Osteoblast (primary cell): ENCODE results near the gene FNIP1. TPM values are rescaled to one million over a fixed set of nuclear protein-coding genes. Genes with fewer than 3 reads are reported as not detected.

ENCODE experiments used
- DNase-seq: peaks from one replicate; pipeline ENCODE4 v3.0.0; 2011; ENCODE audit warnings: low spot score, mixed read lengths; ENCODE audit not compliant: insufficient read length; ENCODE audit errors: missing footprints
- H2AFZ ChIP-seq: 2 replicates; pipeline ENCODE4 v1.6.0; 2011; ENCODE audit warnings: mild to moderate bottlenecking, low read length
- H3K27ac ChIP-seq: 2 replicates; pipeline ENCODE4 v1.5.1; 2011; ENCODE audit warnings: mild to moderate bottlenecking, low read depth, low read length, moderate library complexity
- H3K27me3 ChIP-seq: 2 replicates; pipeline ENCODE4 v1.6.0; 2012; ENCODE audit warnings: mild to moderate bottlenecking, control low read depth, inconsistent platforms, low read length, moderate library complexity; ENCODE audit not compliant: insufficient read depth
- H3K36me3 ChIP-seq: 2 replicates; pipeline ENCODE4 v1.5.1; 2011; ENCODE audit warnings: mild to moderate bottlenecking, low read length, control low read depth, moderate library complexity; ENCODE audit not compliant: insufficient read depth
- H3K4me1 ChIP-seq: 2 replicates; pipeline ENCODE4 v1.5.1; 2011; ENCODE audit warnings: mild to moderate bottlenecking, low read length, control low read depth, moderate library complexity; ENCODE audit not compliant: insufficient read depth
- H3K4me2 ChIP-seq: 2 replicates; pipeline ENCODE4 v1.6.0; 2011; ENCODE audit warnings: mild to moderate bottlenecking, low read length; ENCODE audit not compliant: insufficient read depth
- H3K4me3 ChIP-seq: fragments of 200-600 bp; sonication (generic); 3 replicates; pipeline ENCODE4 v1.5.1; 2012; ENCODE audit warnings: mild to moderate bottlenecking, low read length, inconsistent platforms; ENCODE audit not compliant: insufficient read depth
- H3K79me2 ChIP-seq: 2 replicates; pipeline ENCODE4 v1.6.0; 2012; ENCODE audit warnings: mild to moderate bottlenecking, low read length, control low read depth, inconsistent platforms; ENCODE audit not compliant: insufficient read depth
- H3K9me3 ChIP-seq: 2 replicates; pipeline ENCODE4 v1.5.1; 2011; ENCODE audit warnings: low read depth, low read length, control low read depth
- H4K20me1 ChIP-seq: 2 replicates; pipeline ENCODE4 v1.6.0; 2012; ENCODE audit warnings: mild to moderate bottlenecking, low read length, control low read depth; ENCODE audit not compliant: insufficient read depth
- total RNA-seq: library from RNA; depleted of rRNA; stranded (reverse); fragments of >200 nt; gene quantifications from 2 replicates; pipeline ENCODE4 v1.2.3, GENCODE V29; 2012
- TF ChIP-seq, protein P1 (sequence below): IDR thresholded peaks from 2 replicates; pipeline ENCODE4 v1.5.1; 2011; ENCODE audit warnings: mild to moderate bottlenecking, low read depth, low read length, moderate library complexity; ENCODE audit errors: extremely low read depth

Gene FNIP1
- total RNA-seq, 1 donor: 116 TPM

DNA sequence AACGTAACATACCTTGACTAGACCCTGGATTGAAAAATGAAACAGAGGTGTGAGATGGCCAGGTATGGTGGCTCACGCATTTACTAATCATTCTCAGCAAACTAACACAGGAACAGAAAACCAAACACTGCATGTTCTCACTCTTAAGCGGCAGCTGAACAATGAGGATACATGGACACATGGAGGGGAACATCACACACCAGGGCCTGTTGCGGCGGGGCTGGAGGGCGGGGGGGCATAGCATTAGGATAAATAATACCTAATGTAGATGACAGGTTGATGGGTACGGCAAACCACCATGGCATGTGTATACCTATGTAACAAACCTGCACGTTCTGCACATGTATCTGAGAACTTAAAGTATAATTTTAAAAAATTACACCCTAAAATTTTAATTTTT lies 177.7 kb downstream of the FNIP1 start:
- Histone ChIP-seq H3K4me3 (no peak overlapping the region), H3K4me2 (no peak overlapping the region), H4K20me1 (peaks cover 3% of the 10 kb centered on the region), H3K4me1 (peaks cover 7% of the 10 kb centered on the region), H3K9me3 (no peaks in the 10 kb centered on the region), H2AFZ (no peak overlapping the region), H3K27ac (no peak overlapping the region), H3K36me3 (no peaks in the 10 kb centered on the region), H3K27me3 (no peaks in the 10 kb centered on the region), H3K79me2 (peaks cover 93% of the 10 kb centered on the region)
- TF ChIP-seq, protein P1, sequence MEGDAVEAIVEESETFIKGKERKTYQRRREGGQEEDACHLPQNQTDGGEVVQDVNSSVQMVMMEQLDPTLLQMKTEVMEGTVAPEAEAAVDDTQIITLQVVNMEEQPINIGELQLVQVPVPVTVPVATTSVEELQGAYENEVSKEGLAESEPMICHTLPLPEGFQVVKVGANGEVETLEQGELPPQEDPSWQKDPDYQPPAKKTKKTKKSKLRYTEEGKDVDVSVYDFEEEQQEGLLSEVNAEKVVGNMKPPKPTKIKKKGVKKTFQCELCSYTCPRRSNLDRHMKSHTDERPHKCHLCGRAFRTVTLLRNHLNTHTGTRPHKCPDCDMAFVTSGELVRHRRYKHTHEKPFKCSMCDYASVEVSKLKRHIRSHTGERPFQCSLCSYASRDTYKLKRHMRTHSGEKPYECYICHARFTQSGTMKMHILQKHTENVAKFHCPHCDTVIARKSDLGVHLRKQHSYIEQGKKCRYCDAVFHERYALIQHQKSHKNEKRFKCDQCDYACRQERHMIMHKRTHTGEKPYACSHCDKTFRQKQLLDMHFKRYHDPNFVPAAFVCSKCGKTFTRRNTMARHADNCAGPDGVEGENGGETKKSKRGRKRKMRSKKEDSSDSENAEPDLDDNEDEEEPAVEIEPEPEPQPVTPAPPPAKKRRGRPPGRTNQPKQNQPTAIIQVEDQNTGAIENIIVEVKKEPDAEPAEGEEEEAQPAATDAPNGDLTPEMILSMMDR: no peak
- no peak for DNase-seq

- Histone ChIP-seq H3K4me1 (peaks cover 7% of the 10 kb centered on the region), H3K9me3 (no peaks in the 10 kb centered on the region), H3K4me2 (no peak overlapping the region), H2AFZ (no peak overlapping the region), H3K27ac (no peak overlapping the region), H3K79me2 (peaks cover 92% of the 10 kb centered on the region), H3K36me3 (no peaks in the 10 kb centered on the region), H3K4me3 (no peak overlapping the region), H3K27me3 (no peaks in the 10 kb centered on the region), H4K20me1 (peaks cover 3% of the 10 kb centered on the region)
- TF ChIP-seq, protein P1: no peak
- DNase-seq: no peak
Measured at GRCh38 chr5:131617140-131617822, 179.5 kb downstream of the FNIP1 start.

DNA sequence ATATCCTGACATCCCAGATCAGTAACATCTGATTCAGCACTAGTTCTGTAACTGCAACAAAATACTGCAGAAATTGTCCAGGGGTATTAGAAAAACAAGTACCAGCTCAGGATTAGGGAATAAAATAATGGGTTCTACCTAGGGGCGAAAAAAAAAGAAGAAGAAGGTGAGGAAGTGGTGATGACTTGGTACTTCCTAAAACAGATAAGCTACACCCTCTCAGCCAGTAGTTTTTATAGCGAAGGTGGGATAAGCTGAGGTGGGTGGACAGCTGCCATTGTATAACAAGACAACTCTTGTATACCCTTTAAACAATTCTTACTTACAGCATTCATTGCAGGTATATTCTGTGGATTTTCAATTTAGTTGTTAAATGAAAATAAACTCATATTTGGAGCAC lies 180.9 kb downstream of the FNIP1 start:
- no peaks in the 10 kb centered on the region for H3K36me3 ChIP-seq
- no peak overlapping the region for H3K27ac ChIP-seq
- H3K4me1 ChIP-seq: peaks cover 8% of the 10 kb centered on the region
- H3K4me2 ChIP-seq: no peak overlapping the region
- H3K79me2 ChIP-seq: peaks cover 89% of the 10 kb centered on the region
- H3K27me3 ChIP-seq: no peaks in the 10 kb centered on the region
- TF ChIP-seq, protein P1: no peak
- DNase-seq: no peak
- H3K4me3 ChIP-seq: no peak overlapping the region
- H4K20me1 ChIP-seq: peaks cover 3% of the 10 kb centered on the region
- H2AFZ ChIP-seq: no peak overlapping the region
- no peaks in the 10 kb centered on the region for H3K9me3 ChIP-seq

- H3K79me2 ChIP-seq: peaks cover 87% of the 10 kb centered on the region
- peaks cover 24% of the 10 kb centered on the region for H3K4me1 ChIP-seq
- H3K27ac ChIP-seq: no peak overlapping the region
- no peaks in the 10 kb centered on the region for H3K9me3 ChIP-seq
- no peak overlapping the region for H3K4me2 ChIP-seq
- no peaks in the 10 kb centered on the region for H4K20me1 ChIP-seq
- H2AFZ ChIP-seq: no peak overlapping the region
- no peak for DNase-seq
- no peaks in the 10 kb centered on the region for H3K36me3 ChIP-seq
- H3K27me3 ChIP-seq: no peaks in the 10 kb centered on the region
- TF ChIP-seq, protein P1: no peak
- H3K4me3 ChIP-seq: no peak overlapping the region
Measured at GRCh38 chr5:131613423-131613822, 183.4 kb downstream of the FNIP1 start.
